Left lobe of liver (tissue), 2 donors: Measurements from ENCODE around the gene TMEM94. TPM values are rescaled to one million over a fixed set of nuclear protein-coding genes. Genes with fewer than 3 reads are reported as not detected.
A peak's percentile ranks its signal among the peaks of the same experiment; 100 is the strongest.
"Not testable (repeated sequence)": the region's sequence is repeated elsewhere in the genome, so short reads cannot be mapped to it uniquely, and the experiment has no call there.

Source experiments
- ATAC-seq: fragments of 200-7000 bp; cut with Tn5 transposase; one replicate; pipeline ENCODE4 v1.9.1; 2020; ENCODE audit warnings: mild to moderate bottlenecking, moderate library complexity
- DNase-seq: peaks from one replicate; pipeline ENCODE4 v3.0.0-alpha.2; 2020; ENCODE audit warnings: low spot score
- total RNA-seq: library from RNA; stranded (reverse); gene quantifications from one replicate; pipeline ENCODE4 v1.2.1, GENCODE V29; 2021
- donor health status: DM: no; HTN: no; CAD: no; lungs with moderate emphysema.
- donor health status: DM: no; HTN: yes; CAD: no.

Gene TMEM94
- total RNA-seq, 1 donor from 2014 or later: 43.5 TPM

DNA sequence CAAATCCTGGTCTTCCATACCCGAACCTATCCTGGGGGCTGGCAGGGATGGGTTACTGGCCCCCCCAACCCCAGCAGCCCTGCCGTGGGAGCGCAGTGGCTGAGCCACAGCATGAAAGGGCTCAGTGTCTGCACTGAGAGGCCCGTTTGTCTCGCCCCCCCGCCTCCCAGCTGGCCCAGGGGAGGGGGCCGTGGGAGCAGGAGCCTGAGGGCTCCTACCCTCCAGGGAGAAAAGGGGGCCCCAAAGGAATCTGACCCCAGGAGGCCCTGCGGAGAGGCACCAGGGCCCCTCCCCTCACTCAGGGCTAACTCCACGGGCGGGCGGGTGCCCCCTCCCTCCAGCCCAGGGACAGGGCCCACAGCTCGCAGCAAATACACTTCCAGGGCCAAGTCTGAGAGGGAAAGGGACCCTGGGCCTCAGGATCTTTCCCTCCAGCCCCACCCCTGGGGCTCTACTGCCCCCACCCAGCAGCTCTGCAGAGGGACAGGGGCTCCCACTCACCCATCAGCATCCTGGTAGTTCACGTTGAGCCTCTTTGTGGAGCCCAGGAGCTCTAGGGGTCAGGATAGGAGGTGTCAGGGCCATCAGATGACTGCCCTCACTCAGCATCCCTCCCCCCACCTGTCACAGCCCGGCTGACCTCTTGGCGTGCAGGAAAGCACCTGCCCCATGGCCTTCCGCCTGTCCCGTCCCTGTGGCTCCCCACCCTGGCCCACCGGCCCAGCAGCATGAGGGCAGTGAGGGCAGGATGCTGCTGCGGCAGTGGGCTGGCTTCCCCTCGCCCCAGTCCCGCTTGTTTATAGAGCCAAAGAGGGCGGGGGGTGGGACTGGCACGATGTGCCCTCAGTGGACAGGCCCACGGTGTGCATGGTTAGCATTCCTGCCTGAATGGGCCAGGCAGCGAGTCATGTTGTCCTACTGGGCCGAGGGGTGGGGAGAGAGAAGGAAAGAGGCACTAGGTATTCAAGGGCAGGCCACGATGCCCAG, 51.6 kb downstream of the TMEM94 start:
- DNase-seq (no peak), ATAC-seq (no peak)

DNA sequence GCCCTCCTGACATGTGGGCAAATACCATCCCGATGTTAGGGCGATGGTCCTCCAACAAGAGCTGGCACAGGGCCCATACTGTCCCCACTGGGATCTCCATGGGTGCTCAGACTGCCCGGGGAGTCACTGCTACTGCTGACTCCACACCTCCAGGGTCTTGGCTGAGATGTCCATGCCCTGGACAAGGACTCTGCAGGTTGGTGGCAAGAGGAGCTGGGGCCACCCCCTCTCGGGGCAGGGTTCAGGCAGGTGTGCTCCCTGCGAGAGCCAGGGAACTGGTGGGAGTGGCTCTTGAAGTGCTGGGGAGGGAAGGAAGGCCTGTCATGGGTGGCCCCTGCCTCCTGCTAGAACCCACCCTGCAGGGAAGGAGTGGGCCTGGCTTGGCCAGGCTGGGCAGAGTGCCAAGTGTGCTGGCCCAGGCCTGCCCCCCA, 52.5 kb downstream of the TMEM94 start:
- ATAC-seq: no peak
- DNase-seq: no peak

DNA sequence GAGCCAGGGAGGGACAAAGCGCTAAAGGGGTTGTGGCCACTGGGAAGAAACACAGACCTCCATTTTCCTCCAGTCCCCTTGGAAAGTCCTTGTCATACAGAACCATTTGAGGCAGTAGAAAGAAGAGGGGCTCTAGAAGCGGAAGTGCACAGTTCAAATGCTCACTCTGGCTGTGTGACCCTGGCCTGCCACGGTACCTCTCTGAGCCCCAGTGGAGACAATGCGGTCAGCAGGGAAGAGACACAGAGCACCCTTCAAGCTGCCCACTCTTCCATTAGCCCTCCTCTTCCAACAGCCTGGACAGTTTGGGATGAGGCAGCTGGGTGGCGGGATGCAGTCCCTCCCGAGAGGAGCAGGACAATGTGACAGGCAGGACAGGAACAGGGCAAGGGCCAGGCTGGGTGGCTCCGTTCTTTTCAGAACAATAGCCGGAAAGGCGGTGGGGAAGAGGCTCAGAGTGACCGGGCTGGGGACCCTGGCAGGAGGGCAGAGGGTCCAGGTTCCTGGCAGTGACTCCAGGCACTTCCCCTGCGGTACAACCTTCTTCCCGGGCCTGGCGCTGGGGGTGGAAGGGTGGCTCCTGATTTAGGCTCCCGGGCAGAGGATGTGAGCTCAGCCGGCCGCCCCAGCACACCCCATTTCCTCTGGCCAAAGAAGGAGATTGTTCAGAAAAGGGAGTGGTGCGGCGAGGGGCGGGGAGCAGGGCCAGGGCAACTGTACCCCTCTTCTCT, 53.3 kb downstream of the TMEM94 start:
- ATAC-seq (peak; percentile 1), DNase-seq (no peak)

DNA sequence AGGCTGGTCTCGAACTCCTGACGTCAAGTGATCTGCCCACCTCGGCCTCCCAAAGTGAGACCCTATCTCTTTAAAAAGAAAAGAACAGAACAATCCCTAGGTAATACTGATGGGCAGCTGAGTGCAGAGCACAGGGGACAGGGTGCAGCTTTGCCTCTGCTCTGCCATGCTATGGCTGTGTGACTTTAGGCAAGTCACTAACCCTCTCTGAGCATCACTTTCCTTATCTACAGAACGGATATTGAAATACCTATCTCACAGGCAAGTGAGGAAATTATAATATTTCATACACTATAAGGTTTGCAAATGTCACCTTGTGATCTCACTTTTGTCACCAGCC, 54.8 kb downstream of the TMEM94 start:
- DNase-seq (no peak), ATAC-seq (no peak)

DNA sequence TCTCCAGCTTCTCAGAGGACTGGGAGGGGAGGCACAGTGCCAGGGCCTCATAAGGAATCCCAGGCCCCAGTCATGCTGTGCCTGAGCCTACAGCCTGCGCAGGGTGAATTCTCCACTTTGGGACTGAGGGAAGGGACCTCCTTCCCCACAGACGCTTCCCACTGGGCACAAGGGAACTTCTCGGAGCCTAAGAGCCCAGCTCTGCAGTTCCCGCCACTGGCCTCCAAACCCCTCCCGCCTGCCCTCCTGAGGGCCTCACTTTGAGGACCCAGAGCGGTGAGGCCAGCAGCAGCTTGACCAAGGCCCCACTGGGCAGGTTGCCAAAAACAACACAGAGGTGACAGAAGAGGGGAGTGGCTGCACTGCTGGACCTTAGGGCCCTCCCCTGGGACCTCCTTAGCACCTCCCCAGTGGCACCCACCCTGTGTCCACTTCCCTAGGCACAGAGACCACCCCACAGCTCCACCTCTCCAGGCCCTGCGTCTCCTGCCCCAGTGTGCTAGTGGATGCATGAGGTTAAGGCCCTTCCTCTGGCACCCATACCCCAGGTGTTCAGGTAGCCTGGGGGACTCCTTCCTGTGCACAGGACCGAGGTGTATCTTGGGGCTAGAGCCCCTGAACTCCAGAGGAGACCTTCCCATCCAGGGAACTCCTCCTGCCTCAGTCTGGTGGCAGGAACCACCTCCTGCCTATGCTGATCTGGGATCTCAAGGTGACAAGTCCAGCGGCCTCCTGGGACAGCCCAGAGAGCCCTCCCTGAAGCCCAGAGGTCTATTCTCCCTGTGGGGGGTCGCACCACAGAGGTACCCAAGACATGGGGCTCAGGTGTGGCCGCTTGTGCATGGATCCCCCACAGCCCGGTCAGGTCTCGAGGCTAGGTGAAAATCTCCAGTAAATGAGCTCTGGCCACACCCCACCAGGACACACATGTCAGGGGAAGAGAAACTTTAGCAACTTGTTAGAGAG, 55.5 kb downstream of the TMEM94 start:
- DNase-seq (peak; percentile 87), ATAC-seq (peak; percentile 21)

DNA sequence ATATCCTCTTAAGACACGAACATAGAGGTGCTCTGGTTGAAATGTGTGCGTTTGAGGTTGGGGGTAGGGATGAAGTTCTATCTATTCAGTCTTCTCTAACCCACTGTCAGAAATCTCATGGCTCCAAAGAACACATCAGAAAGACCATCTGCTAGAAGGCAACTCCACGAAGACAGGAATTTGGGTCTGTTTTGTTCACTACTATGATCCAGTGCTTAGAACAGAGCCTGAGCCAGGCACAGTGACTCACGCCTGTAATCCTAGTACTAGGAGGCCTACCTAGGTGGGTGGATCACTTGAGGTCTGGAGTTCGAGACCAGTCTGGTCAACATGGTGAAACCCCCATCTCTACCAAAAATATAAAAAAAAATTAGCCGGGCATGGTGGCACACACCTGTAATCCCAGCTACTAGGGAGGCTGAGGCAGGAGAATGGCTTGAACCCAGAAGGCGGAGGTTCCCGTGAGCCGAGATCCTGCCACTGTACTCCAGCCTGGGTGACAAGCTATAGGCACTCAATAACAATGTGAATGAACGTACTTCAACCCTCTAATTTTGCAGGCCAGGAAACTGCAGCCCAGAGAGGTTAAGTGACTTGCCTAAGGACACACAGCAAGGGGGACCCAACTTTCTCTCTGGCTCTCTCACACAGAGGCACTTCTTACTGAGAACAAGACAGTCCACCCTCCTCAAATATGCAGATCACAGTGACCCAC, 56.6 kb downstream of the TMEM94 start:
- ATAC-seq: no peak
- no peak for DNase-seq

DNA sequence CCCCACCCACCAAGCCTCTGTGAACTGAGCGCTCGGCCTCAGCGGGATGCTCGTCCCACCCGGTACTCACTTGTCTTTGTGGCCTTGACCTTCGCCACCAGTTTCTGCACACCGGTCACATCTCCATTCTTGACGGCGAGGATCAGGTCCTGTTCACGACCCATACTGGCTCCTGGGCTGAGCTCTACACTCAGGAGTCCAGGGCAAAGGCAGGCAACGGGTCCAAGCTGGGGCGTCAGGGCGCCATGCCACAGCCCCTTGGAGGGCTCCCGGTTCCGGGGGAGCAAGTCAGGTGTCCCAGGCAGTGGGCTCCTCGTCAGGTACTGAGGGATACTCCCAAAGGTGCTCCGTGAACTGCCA, 57.2 kb downstream of the TMEM94 start:
- no peak for DNase-seq
- ATAC-seq: no peak

DNA sequence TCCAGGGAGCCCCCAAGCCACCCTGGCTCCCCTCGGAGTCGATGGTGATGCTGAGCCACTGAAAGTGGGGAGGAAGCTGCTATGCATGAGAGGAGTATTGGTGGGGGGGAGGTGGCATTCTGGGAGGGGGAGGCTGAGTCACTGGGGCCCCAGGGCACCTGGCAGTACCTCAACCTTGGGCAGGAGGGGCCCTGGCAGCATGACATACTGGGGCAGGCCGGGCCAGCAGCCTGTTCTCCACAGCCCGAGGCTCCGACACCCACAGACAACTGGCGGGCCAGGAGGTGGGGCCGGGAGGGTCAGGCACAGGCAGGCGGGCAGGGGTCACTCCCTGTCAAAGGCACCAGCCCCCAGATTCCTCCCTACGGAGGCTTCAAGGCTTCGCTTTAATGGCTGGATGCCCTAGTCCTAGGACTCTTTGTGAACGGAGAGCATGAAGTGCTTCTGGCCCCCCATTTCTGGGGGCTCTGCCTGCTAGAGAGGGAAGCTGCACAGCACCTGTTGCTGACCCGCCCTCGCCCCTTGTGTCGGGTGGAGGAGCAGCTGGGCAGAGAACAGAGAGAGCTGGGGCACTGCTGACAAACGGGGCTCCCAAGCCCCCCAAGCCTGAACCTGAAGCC, 58.0 kb downstream of the TMEM94 start:
- ATAC-seq (peak; percentile 32), DNase-seq (peak; percentile 82)

DNA sequence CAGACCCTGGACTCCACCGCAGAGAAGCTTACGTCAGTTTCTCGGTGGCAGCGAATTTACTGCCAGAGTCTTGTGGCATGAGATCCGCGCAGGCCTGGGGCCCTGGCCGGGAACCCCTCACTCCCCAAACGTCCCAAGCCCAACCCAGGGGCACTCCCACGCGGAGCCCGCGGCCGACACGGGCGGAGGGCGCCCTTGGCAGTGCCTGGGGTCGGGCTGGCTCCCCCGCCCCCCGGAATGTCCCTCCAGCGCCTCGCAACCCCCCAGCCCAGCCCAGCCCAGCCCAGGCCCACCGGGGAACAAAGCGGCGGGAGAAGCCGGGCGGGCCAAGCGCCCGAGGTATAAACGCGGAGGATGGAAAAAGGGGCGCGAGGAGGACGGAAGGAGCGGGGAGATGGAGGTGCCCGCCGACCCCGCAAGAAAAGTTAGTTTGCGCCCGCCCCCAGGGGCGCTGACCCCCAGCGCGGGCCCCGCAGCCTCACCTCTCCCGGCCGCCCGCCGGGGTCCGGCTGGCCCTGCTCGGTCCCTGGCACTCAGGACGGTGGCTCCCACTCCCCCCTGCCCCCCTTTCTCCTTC, 58.6 kb downstream of the TMEM94 start:
- no peak for ATAC-seq
- DNase-seq: no peak

DNA sequence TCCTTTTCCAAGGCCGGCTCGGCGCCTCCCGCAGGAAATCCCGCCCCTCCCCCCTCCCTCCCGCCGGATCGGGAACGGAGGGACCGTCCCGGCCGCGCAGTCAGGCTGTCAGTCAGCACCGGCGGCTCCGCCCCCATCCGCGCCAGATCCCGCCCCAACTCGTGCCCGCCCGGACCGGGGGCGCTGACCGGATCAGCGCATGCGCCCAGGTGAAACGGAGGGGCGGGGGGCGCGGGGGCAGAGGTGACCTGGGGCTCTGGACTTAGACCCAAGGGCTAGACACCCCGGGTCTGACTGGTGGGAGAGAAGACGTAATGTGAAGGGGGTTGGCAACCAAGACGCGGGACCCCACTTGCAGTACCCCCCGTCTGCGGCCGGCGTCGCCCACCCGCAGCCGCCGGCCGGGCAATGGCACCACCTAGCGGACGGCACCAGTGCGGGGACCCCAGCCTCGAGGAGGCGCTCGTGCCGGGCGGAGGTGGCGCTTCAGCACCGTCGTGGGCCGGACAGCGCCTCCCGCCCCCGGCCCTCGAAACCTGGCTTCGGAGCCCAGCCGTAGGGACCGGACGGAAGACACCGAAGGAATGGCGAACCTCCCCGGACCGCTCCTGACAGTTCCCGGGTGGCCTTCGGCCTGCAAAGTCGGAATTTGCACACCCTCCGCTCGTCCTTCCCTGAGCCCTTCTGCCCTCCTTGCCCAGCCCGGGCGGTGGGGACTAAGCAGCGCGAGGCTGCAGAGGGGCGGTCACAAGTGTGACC, 59.2 kb downstream of the TMEM94 start, which contains the start of gene CASKIN2:
Gene CASKIN2 (minus strand): TSS at position 42 of the 759 bp plus-strand sequence. CDS start 1,733 bp downstream, outside the sequence.
- DNase-seq: peak; percentile 98
- ATAC-seq: peak; percentile 77

DNA sequence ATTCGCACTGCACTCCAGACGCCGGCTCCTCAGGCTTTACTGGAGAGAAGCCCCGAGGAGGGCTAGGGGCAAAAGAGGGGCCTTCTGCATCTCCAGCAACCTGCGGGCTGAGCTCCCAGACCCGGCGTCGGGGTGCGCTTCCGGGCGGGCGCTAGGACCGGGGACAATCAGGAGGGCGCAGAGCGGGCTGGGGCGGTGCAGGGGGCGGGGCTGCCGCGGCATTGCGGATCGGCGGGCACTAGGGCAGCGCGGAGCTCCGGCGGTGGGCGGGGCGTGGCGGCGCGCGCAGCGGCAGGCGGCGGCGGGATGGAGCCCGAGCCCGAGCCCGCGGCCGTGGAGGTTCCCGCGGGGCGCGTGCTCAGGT, 59.8 kb downstream of the TMEM94 start, which contains the start of gene TSEN54:
Gene TSEN54 (plus strand): TSS at position 274 of the 364 bp plus-strand sequence. CDS start 33 bp downstream, at position 307.
- ATAC-seq: peak; percentile 73
- DNase-seq: peak; percentile 97

DNA sequence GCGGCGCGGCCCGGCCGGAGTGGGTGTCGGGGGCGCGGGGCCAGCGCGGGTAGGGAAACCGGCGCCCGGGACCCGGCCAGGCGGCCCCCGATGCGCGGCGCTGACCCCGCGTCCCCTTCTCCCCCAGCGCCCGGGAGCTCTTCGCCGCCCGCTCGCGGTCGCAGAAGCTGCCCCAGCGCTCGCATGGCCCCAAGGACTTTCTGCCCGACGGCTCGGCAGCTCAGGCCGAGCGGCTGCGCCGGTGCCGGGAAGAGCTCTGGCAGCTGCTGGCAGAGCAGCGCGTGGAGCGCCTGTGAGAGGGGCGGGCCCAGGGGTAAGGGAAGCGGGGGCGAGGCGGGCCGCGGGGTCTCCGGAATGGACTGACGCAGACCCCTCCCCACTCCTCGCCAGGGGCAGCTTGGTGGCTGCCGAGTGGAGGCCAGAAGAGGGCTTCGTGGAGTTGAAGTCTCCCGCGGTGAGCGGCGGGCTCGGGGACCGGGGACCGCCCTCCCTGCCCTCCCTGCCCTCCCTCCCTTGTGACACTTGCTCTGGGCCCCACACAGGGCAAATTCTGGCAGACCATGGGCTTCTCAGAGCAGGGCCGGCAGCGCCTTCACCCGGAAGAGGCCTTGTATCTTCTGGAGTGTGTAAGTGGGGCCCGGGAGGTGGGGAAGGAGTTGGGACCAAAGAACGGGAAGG, 60.3 kb downstream of the TMEM94 start:
- ATAC-seq: no peak
- peak; percentile 54 for DNase-seq

DNA sequence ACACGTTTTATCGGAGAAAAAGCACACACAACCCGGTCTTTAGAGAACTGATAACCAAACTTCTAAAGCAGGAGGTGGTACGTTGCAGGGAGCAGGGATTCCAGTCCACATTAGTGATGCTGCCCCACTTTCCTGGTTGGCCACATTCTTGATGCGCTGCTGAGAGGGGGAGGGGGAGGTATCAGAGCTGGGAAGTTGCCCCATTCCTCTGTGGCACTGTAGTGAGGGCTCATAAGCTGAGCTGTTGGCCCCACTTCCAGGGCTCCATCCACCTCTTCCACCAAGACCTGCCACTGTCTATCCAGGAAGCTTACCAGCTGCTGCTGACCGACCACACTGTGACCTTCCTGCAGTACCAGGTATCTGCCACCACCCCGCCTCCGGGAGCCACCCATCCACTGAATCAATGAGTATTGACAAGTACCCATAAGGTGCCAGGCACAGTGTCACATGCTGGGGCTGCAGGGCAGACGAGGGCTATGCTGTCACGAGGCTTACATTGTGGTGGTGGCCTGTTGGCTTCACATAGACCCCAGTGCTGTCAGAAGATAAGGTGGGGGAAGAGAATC, 60.9 kb downstream of the TMEM94 start:
- DNase-seq (peak; percentile 52), ATAC-seq (no peak)

DNA sequence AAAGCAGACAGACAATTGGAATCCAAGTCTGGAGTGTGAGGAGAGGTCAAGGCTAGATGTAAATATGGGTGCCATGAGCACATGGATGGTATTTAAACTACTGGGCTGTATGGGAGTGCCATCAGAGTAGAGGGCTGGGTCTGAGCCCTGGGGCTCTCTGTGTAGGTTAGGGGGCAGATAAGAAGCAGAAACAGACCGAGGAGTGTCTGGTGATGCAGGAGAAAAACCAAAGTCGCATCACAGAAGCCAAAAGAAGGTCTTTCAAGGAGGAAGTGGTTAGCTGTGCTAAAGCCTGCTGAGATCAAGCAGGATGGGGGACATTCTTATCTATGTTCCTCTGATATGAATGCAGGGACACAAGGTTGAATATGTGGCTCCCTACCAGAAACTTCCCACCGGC, 61.8 kb downstream of the TMEM94 start:
- ATAC-seq: no peak

DNA sequence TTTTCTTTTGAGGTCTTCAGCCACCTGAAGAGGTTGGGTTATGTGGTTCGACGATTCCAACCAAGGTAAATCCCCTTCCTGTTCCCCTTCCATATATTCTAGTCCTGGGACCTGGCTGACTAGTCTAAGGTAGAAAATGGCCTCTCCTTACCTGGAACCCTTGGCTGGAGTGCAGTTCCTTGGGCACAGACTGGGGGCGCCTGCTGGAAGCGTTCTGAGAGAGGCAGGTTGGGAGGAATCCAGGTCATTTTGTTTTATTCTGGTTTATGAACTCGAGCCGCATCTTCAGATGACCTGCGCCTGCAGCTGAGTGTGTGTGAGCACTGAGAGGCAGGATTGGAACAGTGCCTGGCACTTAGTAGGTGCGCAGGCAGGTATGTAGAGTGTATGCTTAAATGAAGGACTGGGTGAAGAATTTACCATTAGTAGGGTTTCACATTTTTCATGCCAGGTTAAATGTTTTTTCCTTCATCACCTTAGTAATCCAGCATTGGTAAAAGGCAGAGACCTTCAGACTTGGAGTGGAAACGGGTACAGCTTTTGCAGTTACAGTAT, 62.6 kb downstream of the TMEM94 start:
- DNase-seq (no peak), ATAC-seq (no peak)

More for the DNA sequence above, 61.8 kb downstream of the TMEM94 start:
- DNase-seq: no peak

DNA sequence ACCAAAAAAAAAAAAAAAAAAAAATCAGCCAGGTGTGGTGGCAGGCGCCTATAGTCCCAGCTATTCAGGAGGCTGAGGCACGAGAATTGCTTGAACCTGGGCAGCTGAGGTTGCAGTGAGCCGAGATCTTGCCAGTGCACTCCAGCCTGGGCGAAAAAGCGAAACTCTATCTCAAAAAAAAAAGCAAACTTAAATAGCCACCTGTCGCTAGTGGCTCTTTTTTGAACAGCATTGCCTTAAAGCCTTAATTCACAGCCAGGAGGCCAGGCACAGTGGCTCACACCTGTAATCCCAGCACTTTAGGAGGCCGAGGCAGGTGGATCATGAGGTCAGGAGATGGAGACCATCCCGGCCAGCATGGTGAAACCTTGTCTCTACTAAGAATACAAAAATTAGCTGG, 64.0 kb downstream of the TMEM94 start:
- not testable (repeated sequence) for DNase-seq, ATAC-seq

DNA sequence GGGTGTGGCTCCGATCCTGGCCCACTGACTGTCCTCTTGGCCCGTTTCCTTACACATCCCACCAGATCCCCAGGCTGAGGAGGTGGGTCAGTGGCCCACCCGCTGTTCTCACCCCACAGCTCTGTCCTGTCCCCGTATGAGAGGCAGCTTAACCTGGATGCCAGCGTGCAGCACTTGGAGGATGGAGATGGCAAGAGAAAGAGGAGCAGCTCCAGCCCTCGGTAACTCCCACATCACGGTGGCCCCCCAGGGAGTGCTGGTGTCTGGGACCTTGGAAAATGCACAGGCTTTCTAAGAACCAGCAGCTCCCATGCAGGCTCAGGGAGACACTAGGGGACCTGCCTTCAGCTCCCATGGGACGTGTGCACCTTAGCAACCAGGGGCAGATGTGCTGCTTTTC, 64.9 kb downstream of the TMEM94 start:
- no peak for ATAC-seq
- DNase-seq: no peak
